GM21423 (cell line): ENCODE results near the gene AMACR.
"Not testable (repeated sequence)": the region's sequence is repeated elsewhere in the genome, so short reads cannot be mapped to it uniquely, and the experiment has no call there.

Experiments used
- ATAC-seq: cut with Tn5 transposase; IDR thresholded peaks from one replicate; pipeline ENCODE4 v1.9.1; 2021; ENCODE audit warnings: mild to moderate bottlenecking, moderate library complexity; ENCODE audit not compliant: unreplicated experiment

AMACR gene

DNA sequence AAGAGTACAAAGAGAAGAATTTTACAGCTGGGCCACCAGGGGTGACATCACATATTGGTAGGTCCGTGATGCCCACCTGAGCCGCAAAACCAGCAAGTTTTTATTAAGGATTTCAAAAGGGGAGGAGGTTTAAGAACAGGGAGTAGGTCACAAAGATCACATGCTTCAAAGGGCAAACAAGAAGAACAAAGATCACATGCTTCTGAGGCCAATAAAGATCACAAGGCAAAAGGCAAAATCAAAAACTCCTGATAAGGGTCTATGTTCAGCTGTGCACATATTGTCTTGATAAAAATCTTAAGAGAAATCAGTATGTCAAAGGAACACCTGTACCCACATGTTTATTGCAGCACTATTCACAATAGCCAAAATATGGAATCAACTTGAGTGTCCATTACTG, 2.3 kb upstream of the AMACR start:
- not testable (repeated sequence) for ATAC-seq

DNA sequence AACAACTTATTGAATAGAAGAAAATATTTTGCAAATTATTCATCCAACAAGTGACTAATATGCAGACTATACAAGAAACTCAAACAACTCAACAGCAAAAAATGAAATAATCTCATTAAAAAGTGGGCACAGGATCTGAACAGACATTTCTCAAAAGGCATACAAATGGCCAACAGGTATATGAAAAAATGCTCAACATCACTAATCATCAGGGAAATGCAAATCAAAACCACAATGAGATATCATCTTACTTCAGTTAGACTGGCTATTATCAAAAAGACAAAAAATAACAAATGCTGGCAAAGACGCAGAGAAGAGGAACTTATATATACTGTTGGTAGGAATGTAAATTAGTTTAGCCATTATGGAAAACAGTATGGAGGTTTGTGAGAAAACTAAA, 1.8 kb upstream of the AMACR start:
- ATAC-seq, result no peak

DNA sequence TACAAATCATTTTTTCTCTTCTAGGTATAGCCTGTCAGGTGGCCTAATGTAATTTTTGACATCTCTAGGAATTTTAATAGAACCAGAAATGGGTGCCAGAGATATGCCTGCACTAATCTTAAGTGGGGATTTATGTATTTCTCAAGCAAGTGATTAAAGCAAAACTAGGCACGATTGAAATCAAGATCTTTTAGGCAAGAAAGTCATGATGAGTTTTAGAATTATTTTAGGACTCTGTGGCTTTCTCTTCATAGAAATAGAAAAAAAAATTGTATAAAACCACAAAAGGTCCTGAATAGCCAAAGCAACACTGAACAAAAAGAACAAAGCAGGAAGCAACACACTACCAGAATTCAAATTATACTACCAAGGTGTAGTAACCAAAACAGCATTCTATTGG, 952 bp upstream of the AMACR start:
- ATAC-seq, result no peak

DNA sequence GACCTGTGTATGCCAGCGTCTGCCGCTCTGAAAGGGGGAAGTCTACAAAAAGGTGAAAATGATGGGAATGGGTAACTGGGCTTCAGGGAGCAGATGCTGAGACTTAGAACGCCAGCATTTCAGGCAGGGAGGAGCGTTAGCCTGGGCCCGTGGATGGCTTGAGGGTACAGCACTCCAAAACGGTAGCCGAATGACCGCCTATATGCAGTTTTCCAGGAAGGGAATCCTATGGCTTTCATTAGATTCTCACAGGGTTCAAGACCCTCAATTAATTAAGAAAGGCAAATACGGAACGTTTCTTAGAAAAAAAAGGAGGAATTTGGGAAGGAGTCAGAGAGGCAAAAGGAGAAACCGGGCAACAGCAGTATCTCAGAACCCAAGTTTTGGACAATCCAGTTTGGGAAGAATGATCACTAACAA, 639 bp downstream of the AMACR start:
- no peak for ATAC-seq

DNA sequence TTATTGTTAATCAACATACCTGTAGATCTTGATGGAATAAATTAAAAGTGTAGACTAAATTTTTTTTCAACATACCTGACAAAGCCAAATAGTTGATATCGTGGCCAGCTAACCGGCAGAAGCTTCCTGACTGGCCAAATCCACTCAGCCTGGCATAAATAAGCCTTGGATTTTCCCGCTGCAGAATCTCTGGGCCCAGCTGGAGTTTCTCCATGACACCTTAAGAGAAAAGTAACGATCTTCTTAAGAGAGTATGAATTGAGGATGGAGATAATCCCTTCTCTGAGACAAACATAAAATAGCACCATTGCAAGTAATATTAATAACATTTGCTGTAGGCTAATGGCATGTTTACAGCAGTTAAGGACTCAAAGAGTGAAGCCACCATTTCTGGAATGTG, 2.2 kb downstream of the AMACR start:
- no peak for ATAC-seq

DNA sequence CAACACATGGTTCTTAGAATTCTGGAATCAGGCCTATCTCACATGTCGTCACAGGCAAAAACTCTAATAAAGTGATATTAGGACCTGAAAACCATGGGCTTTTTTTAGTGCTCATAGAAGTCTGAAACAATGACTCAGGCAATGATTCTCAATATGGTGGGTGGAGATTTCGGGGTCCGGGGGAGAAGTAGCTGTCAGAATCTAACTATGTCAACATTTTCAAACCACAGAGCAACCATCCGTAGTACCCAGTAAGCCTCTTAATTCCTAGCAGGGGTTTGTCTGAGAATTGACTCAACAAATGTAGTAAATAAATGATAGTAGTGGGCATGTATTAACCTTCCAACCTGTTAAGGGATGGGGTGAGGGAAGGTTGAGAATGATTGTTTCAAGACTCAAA, 2.6 kb downstream of the AMACR start:
- ATAC-seq, result no peak

DNA sequence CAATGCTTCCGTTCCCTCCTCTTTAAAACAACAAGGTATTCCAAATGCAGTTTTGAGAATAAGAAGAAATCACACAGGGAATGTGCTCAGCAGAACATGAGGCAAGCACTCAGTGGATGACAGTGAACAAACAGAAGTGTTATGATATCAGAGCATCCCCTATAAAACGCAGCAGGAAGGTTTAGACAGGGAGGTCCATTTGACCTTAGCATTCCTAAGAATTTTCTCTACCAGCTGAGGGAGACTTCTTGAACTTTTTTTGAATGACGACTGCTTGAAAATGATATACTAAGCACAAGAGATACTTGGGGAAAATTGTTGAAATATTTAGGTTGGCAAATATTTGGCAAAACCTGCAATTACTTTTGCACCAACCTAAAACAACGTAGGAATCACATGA, 3.9 kb downstream of the AMACR start:
- no peak for ATAC-seq

DNA sequence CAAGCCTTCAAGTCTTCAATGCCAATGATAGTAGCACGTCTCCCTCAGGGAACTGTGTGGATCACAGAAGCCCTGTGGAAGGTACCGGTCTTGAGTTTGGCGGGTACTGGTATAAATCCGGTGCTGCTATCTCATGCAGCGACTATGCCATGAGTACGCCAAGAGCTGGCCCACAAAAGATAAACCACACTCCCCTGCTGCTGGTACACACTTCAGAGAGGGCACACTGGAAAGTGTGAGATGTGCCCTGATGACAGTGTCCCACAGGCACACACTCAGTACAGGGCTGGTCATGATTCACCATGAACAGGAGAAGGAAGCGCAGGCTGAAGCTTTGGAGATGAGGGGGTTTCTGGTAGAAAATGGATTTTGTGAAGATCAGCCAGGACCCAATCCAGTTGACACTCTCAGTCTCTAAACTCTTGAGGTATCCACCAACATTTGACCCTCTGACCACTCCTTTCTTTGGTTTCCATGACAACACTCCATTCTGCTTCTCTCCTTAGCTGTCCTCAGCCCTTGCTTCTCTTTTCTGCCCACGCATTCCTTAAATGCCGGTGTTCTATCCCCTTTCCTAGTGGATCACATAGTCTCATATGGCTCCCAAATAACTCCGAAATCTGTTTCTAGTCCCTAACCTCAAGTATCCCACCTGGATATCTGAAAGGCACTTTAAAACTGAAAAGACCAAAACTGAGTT, 5.1 kb downstream of the AMACR start:
- ATAC-seq, result no peak

DNA sequence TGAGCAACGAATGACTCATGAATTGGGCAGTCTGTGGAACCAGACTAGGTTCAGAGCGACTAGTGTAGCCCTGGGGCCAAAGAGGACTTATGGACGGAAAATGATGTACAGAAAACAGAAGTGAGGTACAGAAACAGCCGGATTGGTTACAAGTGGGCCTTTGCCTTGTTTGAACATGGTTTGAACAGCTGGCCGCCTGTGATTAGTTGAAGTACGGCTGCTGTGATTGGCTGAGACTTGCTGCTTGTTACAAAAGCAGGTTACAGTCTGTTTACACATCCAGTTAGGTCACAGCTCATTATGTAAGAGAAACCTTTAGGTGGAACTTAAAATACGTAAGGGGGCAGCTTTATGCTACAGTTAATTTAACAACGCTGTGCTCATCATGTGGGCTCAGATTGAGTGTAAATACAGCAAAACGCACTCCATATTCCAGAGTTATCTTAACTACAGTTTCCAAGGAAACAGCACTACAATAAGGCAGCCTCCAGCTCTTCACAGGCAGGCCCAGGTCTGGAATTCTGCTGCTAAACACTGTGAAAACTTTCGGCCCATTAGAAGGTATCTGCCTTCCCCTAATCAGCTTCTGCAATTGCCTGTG, 6.5 kb downstream of the AMACR start:
- ATAC-seq, result no peak

DNA sequence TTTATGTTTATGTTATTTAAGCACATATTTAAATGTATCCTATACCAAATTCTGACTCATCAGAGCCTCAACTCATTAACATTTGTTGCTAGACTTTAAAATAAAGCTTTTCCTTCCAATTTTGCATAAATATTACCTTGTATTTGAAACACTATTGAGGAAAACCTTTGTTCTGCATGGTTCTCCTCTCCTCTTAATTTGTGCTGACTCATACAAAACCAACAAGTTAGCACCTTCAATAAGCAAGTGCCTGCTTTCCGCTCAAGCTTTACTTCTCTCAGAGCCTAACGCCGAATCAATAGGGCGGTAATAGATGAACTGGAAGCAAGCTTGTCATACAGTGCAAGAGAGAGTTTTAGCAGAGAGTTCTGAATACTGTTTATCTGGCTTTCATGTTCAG, 7.9 kb downstream of the AMACR start:
- no peak for ATAC-seq

DNA sequence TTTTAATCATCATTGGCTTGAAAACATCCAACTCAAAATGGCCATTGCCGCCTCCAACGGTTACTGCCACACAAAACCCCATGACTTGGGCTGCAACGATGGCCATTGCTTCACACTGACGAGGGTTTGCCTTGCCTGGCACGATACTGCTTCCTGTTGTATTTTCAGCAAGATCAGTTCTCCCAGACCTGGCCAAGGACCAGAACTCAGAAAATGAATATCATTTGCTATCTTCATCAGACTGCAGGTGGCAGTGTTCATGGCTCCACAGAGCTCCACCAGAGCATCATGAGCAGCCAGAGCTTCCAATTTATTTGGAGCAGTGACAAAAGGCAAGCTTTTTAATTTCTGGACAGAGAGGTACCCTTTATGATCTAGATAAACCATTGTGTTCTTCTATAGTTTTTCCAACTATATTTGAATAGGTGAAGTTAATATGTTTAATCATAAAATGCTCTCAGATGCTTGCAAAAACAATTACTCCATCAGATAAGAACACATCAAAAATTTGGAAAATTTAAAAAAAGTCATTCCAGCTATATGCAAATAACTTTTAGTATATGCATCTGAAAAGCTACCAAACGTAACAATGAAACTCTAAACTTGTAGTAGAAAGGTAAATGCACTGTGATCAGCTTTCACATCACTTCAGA, 10.4 kb downstream of the AMACR start:
- ATAC-seq, result peak; percentile 71

DNA sequence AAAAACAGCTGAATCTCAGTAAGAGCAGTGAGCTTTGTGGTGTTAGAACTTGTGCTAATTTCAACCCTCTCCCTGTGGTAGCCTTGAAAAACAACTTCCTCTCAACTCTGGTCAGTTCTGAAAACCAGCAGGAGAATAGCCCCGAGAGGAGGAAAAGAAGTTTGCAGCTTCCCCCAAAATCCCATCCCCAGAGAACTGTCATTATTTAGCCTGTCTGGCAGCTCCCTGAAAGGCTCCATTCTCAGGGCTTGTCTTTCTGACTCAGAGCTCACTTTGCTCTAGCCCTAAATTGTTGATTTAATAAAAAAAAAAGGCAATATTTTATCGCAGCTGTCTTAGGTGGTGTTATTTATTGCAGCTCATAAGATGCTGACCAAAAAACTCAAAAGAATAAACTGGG, 12.0 kb downstream of the AMACR start:
- no peak for ATAC-seq

DNA sequence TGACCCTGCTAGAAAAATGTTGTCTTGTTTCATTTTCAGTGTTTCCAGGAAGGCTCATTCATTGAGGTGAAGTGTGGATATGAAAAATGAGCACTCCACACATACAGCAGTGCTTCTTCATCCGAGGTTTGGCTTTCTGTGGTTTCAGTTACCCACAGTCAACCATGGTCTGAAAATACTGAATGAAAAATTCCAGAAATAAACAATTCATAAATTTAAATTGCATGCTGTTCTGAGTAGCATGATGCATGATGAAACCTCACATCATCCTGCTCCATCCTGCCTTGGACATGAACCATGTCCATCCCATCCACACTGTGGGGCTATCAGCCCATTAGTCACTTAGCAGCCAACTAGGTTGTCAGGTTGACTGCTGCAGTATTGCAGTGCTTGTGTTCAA, 13.0 kb downstream of the AMACR start:
- no peak for ATAC-seq

DNA sequence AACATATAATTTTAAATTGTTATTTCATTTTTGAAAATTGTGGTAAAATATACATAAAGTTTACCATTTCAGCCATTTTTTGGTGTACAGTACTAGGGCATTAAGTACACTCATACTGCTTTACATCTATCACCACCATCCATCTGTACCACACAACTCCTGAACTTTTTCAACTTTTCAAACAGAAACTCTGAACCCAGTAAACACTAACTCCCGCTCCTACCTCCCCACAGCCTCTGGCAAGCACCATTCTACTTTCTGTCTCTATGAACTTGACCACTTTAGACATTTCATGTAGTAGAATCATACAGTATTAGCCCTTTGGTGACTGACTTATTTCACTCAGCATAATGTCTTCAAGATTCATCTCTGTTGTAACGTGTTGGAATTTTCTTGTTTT, 15.0 kb downstream of the AMACR start:
- no peak for ATAC-seq

DNA sequence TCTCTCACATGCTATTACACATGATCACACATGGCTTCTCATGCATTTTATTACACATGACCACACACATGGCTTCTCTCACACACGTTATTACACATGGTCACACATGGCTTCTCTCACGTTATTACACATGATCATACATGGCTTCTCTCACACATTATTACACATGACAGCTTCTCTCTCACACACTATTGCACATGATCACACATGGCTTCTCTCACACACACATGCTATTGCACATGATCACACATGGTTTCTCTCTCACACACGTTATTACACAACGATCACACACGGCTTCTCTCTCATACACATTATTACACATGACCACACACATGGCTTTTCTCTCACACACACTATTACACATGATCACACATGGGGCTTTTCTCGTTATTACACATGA, 22.4 kb downstream of the AMACR start:
- ATAC-seq, result no peak

DNA sequence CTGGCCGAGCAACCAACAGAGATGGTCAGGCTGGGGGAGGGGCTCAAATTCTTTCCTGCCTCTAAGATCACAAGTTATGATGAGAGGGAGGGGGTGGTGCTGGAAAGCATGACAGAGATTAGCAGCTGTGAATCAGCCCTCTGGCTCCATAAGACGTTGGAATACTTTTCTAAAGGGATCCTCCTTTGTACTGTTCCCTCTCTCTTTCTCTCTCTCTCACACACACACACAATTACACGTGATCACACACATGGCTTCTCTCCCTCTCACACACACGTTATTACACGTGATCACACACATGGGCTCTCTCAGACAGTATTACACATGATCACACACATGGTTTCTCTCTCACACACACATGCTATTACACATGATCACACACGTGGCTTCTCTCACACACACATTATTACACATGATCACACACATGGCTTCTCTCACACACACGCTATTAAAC, 23.2 kb downstream of the AMACR start, which contains the start of gene SLC45A2:
SLC45A2 (minus strand) TSS at position 23 of the 454 bp plus-strand sequence. CDS start 110 bp downstream, outside the sequence.
- ATAC-seq, result no peak

DNA sequence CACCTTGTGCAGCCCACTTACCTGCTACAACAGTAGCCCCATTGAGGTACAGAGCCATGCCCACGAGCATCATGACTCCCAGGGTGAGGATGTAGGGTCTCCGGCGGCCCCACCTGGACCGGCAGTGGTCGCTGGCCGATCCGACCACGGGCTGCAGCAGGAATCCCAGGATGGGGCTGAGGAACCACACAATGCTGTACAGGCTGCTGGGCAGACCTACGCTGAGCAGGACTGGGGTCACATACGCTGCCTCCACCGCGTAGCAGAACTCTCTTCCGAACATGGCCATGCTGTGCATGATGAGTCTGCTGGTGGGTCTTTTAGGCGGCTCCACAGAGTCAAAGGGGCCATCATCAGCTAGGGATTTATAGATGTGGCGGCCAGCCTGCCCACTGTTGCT, 23.7 kb downstream of the AMACR start:
- ATAC-seq, result no peak

DNA sequence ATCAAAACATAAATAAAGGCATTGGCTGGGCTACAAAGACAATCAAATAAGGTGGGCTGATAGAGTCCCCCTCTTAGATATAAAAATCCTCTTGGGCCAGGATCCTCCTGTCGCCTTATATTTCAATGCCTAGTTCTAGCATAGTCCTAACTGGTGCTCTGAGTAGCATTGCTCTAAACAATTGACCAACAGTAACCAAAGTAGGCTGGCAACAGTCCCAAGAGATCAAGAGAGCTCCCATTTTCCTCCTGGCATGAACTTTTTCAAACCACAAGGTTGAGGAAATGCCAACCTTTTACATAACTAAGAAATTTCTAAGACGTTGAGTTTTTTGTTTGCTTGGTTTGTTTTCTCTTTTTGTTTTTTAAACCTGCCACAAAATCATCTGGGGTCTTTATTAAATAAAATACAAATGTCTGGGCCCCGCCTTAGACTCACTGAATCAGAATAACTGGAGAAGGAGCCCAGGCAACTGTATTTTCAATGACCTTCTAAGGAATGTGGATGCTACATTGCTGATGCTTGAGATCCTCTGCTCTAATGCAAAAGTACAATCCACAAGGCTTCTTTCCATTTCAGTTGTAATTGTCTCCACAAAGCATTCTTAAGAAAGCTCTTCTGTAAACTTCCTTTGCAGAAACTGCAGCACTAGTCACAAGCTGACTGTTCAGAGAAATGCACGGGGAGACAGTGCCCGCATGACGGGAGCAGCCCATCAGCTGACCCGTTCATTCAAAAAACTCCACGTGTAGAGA, 26.3 kb downstream of the AMACR start:
- no peak for ATAC-seq

DNA sequence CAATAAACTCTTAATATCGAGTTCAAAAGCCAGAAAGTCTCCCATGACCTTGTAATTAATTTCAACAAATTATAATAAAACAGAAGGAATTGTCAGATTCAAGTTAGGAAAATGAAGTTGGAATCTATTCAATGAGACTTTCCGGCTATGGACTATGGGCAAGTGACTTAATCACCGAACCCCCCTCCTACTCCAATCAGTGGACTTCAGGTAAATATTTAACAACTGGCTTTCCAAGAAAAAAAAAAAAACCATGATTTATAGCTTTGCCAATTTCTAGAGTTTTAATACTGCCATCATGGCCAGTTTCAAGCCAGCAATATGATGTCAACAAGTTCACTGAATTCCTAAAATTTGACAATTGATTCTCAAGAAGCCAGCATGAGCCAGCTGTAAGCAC, 27.8 kb downstream of the AMACR start:
- no peak for ATAC-seq

DNA sequence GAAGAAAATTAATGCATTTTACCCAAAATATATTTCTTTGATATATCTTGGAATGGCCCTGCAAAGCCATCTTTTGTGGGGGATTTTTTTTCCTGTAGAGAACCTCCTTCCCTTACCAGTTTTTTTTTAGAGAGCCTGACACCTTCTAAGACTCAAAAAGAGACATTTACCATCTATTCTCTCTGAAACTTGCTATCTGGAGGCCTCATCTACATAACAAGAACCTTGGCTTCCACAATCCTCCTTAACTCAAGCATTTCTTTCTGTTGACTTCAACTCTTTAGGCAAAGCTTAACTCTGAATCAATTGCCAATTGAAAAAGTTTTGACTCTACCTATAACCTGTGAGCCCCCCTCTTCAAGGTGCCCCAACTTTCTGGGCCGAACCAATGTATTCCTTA, 29.5 kb downstream of the AMACR start:
- no peak for ATAC-seq

DNA sequence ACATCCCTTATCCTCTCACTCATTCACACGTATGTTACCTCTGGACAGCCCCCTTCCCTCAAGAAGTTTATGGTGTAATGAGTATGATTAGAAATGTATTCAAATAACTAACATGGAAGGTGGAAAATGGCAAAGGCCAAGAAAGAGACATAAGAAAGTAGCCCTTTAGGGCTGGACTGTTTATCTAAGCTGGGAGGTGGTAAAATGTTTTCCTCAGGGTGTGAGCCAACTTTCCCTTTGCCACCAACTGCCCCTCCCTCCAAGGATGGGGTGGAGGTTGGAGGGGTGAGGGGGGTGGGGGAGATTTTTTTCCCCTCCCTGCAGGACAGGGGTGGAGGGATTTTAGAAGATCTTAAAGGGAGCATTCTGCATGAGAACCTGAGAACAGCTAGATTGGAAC, 31.5 kb downstream of the AMACR start:
- ATAC-seq, result no peak

DNA sequence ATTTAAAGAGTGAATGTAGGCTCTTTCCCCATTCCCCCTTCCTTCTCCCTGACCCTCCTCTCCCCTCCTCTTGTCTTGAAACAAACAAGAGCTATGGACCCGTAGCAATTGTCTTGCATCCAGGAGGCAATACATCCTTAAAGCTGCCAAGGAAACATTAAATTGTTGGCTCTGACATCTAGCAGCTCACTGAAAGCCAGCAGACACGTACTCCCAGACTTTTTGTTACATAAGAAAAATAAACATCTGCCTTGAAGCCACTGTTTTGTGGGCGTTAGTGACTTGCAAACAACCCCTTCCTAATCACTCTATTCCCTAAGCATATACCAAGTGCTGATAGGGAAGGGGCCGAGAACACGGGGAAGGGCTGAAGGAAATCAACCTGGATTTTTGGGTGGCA, 32.0 kb downstream of the AMACR start:
- no peak for ATAC-seq
